MM.1S (cell line): ENCODE data around the gene NPIPA1.
"Not testable (repeated sequence)": the region's sequence is repeated elsewhere in the genome, so short reads cannot be mapped to it uniquely, and the experiment has no call there.

Experiments
- EZH2 ChIP-seq: fragments of 300-600 bp; sonication (generic); optimal IDR thresholded peaks from 2 replicates; pipeline ENCODE3; 2017; ENCODE audit warnings: low read depth, mild to moderate bottlenecking, antibody characterized with exemption, low read length, mixed read lengths
- EZH2phosphoT487 ChIP-seq: fragments of 300-600 bp; sonication (generic); IDR thresholded peaks from 2 replicates; pipeline ENCODE4 v1.6.1; 2018; ENCODE audit warnings: antibody characterized with exemption, low read length
- TF ChIP-seq, protein P1 (sequence below): fragments of 300-600 bp; sonication (generic); IDR thresholded peaks from 2 replicates; pipeline ENCODE4 v1.5.1; 2016; ENCODE audit warnings: antibody characterized with exemption, low read length, mixed read lengths

- TF ChIP-seq, protein P1, sequence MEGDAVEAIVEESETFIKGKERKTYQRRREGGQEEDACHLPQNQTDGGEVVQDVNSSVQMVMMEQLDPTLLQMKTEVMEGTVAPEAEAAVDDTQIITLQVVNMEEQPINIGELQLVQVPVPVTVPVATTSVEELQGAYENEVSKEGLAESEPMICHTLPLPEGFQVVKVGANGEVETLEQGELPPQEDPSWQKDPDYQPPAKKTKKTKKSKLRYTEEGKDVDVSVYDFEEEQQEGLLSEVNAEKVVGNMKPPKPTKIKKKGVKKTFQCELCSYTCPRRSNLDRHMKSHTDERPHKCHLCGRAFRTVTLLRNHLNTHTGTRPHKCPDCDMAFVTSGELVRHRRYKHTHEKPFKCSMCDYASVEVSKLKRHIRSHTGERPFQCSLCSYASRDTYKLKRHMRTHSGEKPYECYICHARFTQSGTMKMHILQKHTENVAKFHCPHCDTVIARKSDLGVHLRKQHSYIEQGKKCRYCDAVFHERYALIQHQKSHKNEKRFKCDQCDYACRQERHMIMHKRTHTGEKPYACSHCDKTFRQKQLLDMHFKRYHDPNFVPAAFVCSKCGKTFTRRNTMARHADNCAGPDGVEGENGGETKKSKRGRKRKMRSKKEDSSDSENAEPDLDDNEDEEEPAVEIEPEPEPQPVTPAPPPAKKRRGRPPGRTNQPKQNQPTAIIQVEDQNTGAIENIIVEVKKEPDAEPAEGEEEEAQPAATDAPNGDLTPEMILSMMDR, result not testable (repeated sequence)
- not testable (repeated sequence) for TF ChIP-seq EZH2phosphoT487, EZH2
Observed at GRCh38 chr16:14910833-14911629, 26.2 kb upstream of the NPIPA1 start.
